GM18519 (cell line): Measurements from ENCODE around the gene RGPD8.
"Not testable (repeated sequence)": the region's sequence is repeated elsewhere in the genome, so short reads cannot be mapped to it uniquely, and the experiment has no call there.

ENCODE experiments used
- ATAC-seq: cut with Tn5 transposase; IDR thresholded peaks from one replicate; pipeline ENCODE4 v1.9.1; 2021; ENCODE audit warnings: mild to moderate bottlenecking, moderate library complexity; ENCODE audit not compliant: unreplicated experiment, low FRiP score

The RGPD8 gene

GRCh38 chr2:112433480-112433879 is at the start of gene RGPD8:
Gene RGPD8 (minus strand): TSS chr2:112433645. CDS start chr2:112433453, 192 bp downstream.
- peak; percentile 95 for ATAC-seq

- no peak for ATAC-seq
Observed at GRCh38 chr2:112483042-112483473, 49.6 kb upstream of the RGPD8 start.

GRCh38 chr2:112482309-112483041 is 49.0 kb upstream of the RGPD8 start:
- ATAC-seq, result peak; percentile 24

GRCh38 chr2:112481528-112482233 is 48.2 kb upstream of the RGPD8 start, which contains the start of gene TTL:
Gene TTL (plus strand): TSS chr2:112482156. CDS start chr2:112482345, 189 bp downstream.
- ATAC-seq, result peak; percentile 51

- peak; percentile 53 for ATAC-seq
Observed at GRCh38 chr2:112481050-112481527, 47.6 kb upstream of the RGPD8 start.

GRCh38 chr2:112480530-112481049 is 47.1 kb upstream of the RGPD8 start:
- ATAC-seq, result no peak

- no peak for ATAC-seq
Observed at GRCh38 chr2:112476434-112476833, 43.0 kb upstream of the RGPD8 start.

- no peak for ATAC-seq
Observed at GRCh38 chr2:112474844-112475486, 41.5 kb upstream of the RGPD8 start.

GRCh38 chr2:112472547-112473263 is 39.3 kb upstream of the RGPD8 start:
- ATAC-seq, result no peak

- ATAC-seq, result no peak
Observed at GRCh38 chr2:112465382-112465781, 31.9 kb upstream of the RGPD8 start.

- no peak for ATAC-seq
Observed at GRCh38 chr2:112463256-112463655, 29.8 kb upstream of the RGPD8 start.

- ATAC-seq, result no peak
Observed at GRCh38 chr2:112462178-112462577, 28.7 kb upstream of the RGPD8 start.

GRCh38 chr2:112459372-112459771 is 25.9 kb upstream of the RGPD8 start:
- no peak for ATAC-seq

- no peak for ATAC-seq
Observed at GRCh38 chr2:112454586-112454985, 21.1 kb upstream of the RGPD8 start.

GRCh38 chr2:112451317-112451716 is 17.9 kb upstream of the RGPD8 start:
- no peak for ATAC-seq

- ATAC-seq, result no peak
Observed at GRCh38 chr2:112449854-112450253, 16.4 kb upstream of the RGPD8 start.

- ATAC-seq, result not testable (repeated sequence)
Observed at GRCh38 chr2:112444256-112444655, 10.8 kb upstream of the RGPD8 start.

GRCh38 chr2:112438603-112439261 is 5.3 kb upstream of the RGPD8 start:
- not testable (repeated sequence) for ATAC-seq

- ATAC-seq, result not testable (repeated sequence)
Observed at GRCh38 chr2:112437405-112437831, 4.0 kb upstream of the RGPD8 start.

GRCh38 chr2:112436993-112437392 is 3.5 kb upstream of the RGPD8 start:
- ATAC-seq, result not testable (repeated sequence)
